HG03060 (cell line): ENCODE results near the gene RAB14.
"Not testable (repeated sequence)": the region's sequence is repeated elsewhere in the genome, so short reads cannot be mapped to it uniquely, and the experiment has no call there.

Experiments
- ATAC-seq: cut with Tn5 transposase; IDR thresholded peaks from one replicate; pipeline ENCODE4 v1.9.1; 2021; ENCODE audit warnings: low read depth, moderate number of reproducible peaks; ENCODE audit not compliant: unreplicated experiment

Gene RAB14

GRCh38 chr9:121192959-121193640, 8.6 kb downstream of the RAB14 start:
- ATAC-seq, result no peak

GRCh38 chr9:121192518-121192917, 9.2 kb downstream of the RAB14 start:
- ATAC-seq, result no peak

- no peak for ATAC-seq
These were observed 10.4 kb downstream of the RAB14 start for GRCh38 chr9:121191235-121191634.

GRCh38 chr9:121189660-121190059, 12.0 kb downstream of the RAB14 start:
- no peak for ATAC-seq

GRCh38 chr9:121189006-121189405, 12.7 kb downstream of the RAB14 start:
- no peak for ATAC-seq

GRCh38 chr9:121187636-121188305, 13.9 kb downstream of the RAB14 start:
- ATAC-seq, result no peak

- no peak for ATAC-seq
These were observed 15.8 kb downstream of the RAB14 start for GRCh38 chr9:121185774-121186403.

GRCh38 chr9:121185178-121185745, 16.4 kb downstream of the RAB14 start:
- ATAC-seq, result no peak

- no peak for ATAC-seq
These were observed 17.2 kb downstream of the RAB14 start for GRCh38 chr9:121184463-121184862.

GRCh38 chr9:121183666-121184423, 17.8 kb downstream of the RAB14 start:
- no peak for ATAC-seq

GRCh38 chr9:121182989-121183388, 18.7 kb downstream of the RAB14 start:
- ATAC-seq, result no peak

GRCh38 chr9:121182101-121182836, 19.4 kb downstream of the RAB14 start:
- no peak for ATAC-seq

- ATAC-seq, result no peak
These were observed 21.6 kb downstream of the RAB14 start for GRCh38 chr9:121179930-121180681.

- not testable (repeated sequence) for ATAC-seq
These were observed 22.3 kb downstream of the RAB14 start for GRCh38 chr9:121179373-121179721.

GRCh38 chr9:121178676-121179372, 22.8 kb downstream of the RAB14 start:
- ATAC-seq, result no peak

- ATAC-seq, result no peak
These were observed 28.2 kb downstream of the RAB14 start for GRCh38 chr9:121173501-121173900.

GRCh38 chr9:121172726-121173487, 28.8 kb downstream of the RAB14 start:
- no peak for ATAC-seq

- ATAC-seq, result no peak
These were observed 30.4 kb downstream of the RAB14 start for GRCh38 chr9:121171236-121171635.
